ENCODE measurements around the gene FGD3.

The FGD3 gene

GRCh38 chr9:93065135-93065720 is 117.9 kb downstream of the FGD3 start:
- no peak for FAIRE-seq
- no peak for DNase-seq (ENCODE audit: insufficient read length, low spot score)
- no peak for TF ChIP-seq CTCF (IDR thresholded peaks at IDR 0.05; ENCODE audit: insufficient read depth, missing control alignments)

GRCh38 chr9:93066978-93067603 is 119.8 kb downstream of the FGD3 start:
- FAIRE-seq (no peak), DNase-seq (ENCODE audit: insufficient read length, low spot score) (no peak)
- TF ChIP-seq CTCF (IDR thresholded peaks at IDR 0.05; ENCODE audit: insufficient read depth, missing control alignments): no peak

- FAIRE-seq (no peak), DNase-seq (ENCODE audit: insufficient read length, low spot score) (no peak)
- TF ChIP-seq CTCF (IDR thresholded peaks at IDR 0.05; ENCODE audit: insufficient read depth, missing control alignments): no peak
Measured at GRCh38 chr9:93068956-93069355, 121.6 kb downstream of the FGD3 start.

GRCh38 chr9:93071464-93071863 is 124.1 kb downstream of the FGD3 start:
- no peak for TF ChIP-seq CTCF (IDR thresholded peaks at IDR 0.05; ENCODE audit: insufficient read depth, missing control alignments)
- no peak for FAIRE-seq
- DNase-seq (ENCODE audit: insufficient read length, low spot score): no peak

GRCh38 chr9:93072383-93072795 is 125.1 kb downstream of the FGD3 start:
- no peak for DNase-seq (ENCODE audit: insufficient read length, low spot score)
- TF ChIP-seq CTCF (IDR thresholded peaks at IDR 0.05; ENCODE audit: insufficient read depth, missing control alignments): no peak
- no peak for FAIRE-seq

- DNase-seq (ENCODE audit: insufficient read length, low spot score) (no peak), FAIRE-seq (no peak)
- no peak for TF ChIP-seq CTCF (IDR thresholded peaks at IDR 0.05; ENCODE audit: insufficient read depth, missing control alignments)
Measured at GRCh38 chr9:93076101-93076791, 128.9 kb downstream of the FGD3 start.

- FAIRE-seq (no peak), DNase-seq (ENCODE audit: insufficient read length, low spot score) (no peak)
- TF ChIP-seq CTCF (IDR thresholded peaks at IDR 0.05; ENCODE audit: insufficient read depth, missing control alignments): no peak
Measured at GRCh38 chr9:93076792-93077128, 129.4 kb downstream of the FGD3 start.

Measured in D721Med (cell line).